GM12878 (cell line): ENCODE data around the gene CD151. TPM values are rescaled to one million over a fixed set of nuclear protein-coding genes. Genes with fewer than 3 reads are reported as not detected.
A peak's percentile ranks its signal among the peaks of the same experiment; 100 is the strongest.

Experiments
- BHLHE40 ChIP-seq, 2 experiments: fragments of 450-650 bp in 1 of 2; IDR thresholded peaks; 2 replicates each; pipeline ENCODE4 v1.6.1; 2011 to 2017; ENCODE audit warnings: low read depth in 2 of 2, borderline replicate concordance in 1 of 2, improper control_type of control experiment in 1 of 2, low read length in 1 of 2, mild to moderate bottlenecking in 1 of 2
- CHD4 ChIP-seq: fragments of 200-600 bp; sonication (generic); IDR thresholded peaks from 2 replicates; pipeline ENCODE4 v1.6.1; 2016; ENCODE audit warnings: mild to moderate bottlenecking
- EZH2 ChIP-seq: IDR thresholded peaks from 2 replicates; pipeline ENCODE4 v1.6.1; 2012; ENCODE audit warnings: low read depth, mild to moderate bottlenecking, control low read depth, inconsistent platforms, low read length, borderline replicate concordance; ENCODE audit not compliant: control insufficient read depth
- RAD21 ChIP-seq: IDR thresholded peaks from 2 replicates; pipeline ENCODE4 v1.6.1; 2011; ENCODE audit warnings: mild to moderate bottlenecking, low read depth, low read length, moderate library complexity; ENCODE audit not compliant: insufficient read depth
- RCOR1 ChIP-seq: conservative IDR thresholded peaks from 2 replicates; pipeline ENCODE4 v1.6.1; 2012; ENCODE audit warnings: low read depth, low read length, improper control_type of control experiment
- WRNIP1 ChIP-seq: IDR thresholded peaks from 2 replicates; pipeline ENCODE4 v1.6.1; 2011; ENCODE audit warnings: low read depth, low read length, improper control_type of control experiment, borderline replicate concordance
- ZNF207 ChIP-seq: fragments of 450-650 bp; IDR thresholded peaks from 2 replicates; pipeline ENCODE4 v1.6.1; 2014; ENCODE audit warnings: antibody characterized with exemption, mild to moderate bottlenecking, borderline replicate concordance
- ZNF24 ChIP-seq: fragments of 450-650 bp; IDR thresholded peaks from 2 replicates; pipeline ENCODE4 v1.6.1; 2017; ENCODE audit warnings: antibody characterized with exemption, mild to moderate bottlenecking
- ZNF592 ChIP-seq: fragments of 450-650 bp; IDR thresholded peaks from 2 replicates; pipeline ENCODE4 v1.6.1; 2017; ENCODE audit warnings: mild to moderate bottlenecking, moderate library complexity
- polyA plus RNA-seq, 11 experiments: library from polyadenylated mRNA; depleted of rRNA in 4 of 11; unstranded in 6 of 11; stranded (reverse) in 5 of 11; fragments of >200 nt; fragmentation: Nextera tagmentation in 4 of 11; fragmentation: Illumina TruSeq in 1 of 11; extraction: Ambion mirVana in 4 of 11; extraction: Trizol in 1 of 11; gene quantifications; 1 replicate in 1 of 11; 2 replicates in 10 of 11; pipeline versions ENCODE4 v1.2.1 to v1.2.3, GENCODE V29; 2011 to 2016; ENCODE audit warnings: inconsistent platforms in 2 of 11, missing spikeins in 2 of 11, low read depth in 1 of 11
- total RNA-seq, 4 experiments: library from RNA; depleted of rRNA in 3 of 4; stranded (reverse); fragments of >200 nt in 3 of 4; fragmentation: Illumina TruSeq in 1 of 4; extraction: Trizol in 1 of 4; gene quantifications; 2 replicates each; pipeline versions ENCODE4 v1.2.1 to v1.2.3, GENCODE V29; 2013 to 2021
- TF ChIP-seq, protein P1 (sequence below): IDR thresholded peaks from 2 replicates; pipeline ENCODE4 v1.6.1; 2012; ENCODE audit warnings: improper control_type of control experiment, low read depth, low read length; ENCODE audit not compliant: insufficient replicate concordance
- TF ChIP-seq, protein P2 (sequence below): fragments of 450-650 bp; IDR thresholded peaks from 2 replicates; pipeline ENCODE4 v1.6.1; 2018; ENCODE audit warnings: mild to moderate bottlenecking, low read depth, moderate library complexity; ENCODE audit not compliant: partially characterized antibody
- TF ChIP-seq, protein P3 (sequence below): fragments of 450-650 bp; IDR thresholded peaks from 2 replicates; pipeline ENCODE4 v1.6.1; 2017; ENCODE audit warnings: mild to moderate bottlenecking, moderate library complexity

Gene CD151
- total and polyA plus RNA-seq, 10 of the 15 experiments (the other 5 are each of a cell fraction or from before 2014, with no cell fraction given), result 0.52 to 41.7 (median 14.7) TPM

DNA sequence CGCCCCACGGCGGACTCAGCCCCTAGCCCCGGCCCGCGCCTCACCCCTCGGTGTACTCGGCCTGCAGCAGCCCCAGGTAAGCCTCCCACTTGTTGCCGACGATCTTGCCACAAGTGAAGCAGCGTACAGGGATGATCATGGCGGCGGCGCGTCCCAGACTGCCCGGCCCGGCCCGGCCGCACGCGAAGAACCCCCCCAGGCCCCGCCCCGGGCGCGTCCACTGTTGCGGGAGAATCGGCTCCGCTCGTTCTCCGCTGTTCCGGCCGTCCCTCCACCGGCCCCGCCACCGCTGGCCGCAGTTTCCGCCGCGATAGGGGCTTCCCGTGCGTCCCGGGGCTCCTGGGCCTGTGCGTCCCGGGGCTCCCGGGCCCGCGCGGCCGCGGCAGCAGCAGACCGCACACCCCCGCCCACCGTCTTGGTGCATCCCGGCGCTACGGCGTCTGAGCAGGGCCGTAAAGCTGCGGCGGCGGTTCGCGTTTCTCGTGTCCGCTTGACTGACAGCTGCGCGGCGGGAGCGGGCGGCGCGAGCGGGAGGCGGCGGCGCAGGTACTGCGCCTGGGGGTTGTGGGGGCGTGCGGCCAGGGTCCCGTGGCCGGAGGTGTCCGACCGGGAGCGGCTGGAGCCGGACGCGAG, 9.7 kb downstream of the CD151 start, which contains the start of the genes POLR2L and TSPAN4 (continued):
- TF ChIP-seq, protein P1, sequence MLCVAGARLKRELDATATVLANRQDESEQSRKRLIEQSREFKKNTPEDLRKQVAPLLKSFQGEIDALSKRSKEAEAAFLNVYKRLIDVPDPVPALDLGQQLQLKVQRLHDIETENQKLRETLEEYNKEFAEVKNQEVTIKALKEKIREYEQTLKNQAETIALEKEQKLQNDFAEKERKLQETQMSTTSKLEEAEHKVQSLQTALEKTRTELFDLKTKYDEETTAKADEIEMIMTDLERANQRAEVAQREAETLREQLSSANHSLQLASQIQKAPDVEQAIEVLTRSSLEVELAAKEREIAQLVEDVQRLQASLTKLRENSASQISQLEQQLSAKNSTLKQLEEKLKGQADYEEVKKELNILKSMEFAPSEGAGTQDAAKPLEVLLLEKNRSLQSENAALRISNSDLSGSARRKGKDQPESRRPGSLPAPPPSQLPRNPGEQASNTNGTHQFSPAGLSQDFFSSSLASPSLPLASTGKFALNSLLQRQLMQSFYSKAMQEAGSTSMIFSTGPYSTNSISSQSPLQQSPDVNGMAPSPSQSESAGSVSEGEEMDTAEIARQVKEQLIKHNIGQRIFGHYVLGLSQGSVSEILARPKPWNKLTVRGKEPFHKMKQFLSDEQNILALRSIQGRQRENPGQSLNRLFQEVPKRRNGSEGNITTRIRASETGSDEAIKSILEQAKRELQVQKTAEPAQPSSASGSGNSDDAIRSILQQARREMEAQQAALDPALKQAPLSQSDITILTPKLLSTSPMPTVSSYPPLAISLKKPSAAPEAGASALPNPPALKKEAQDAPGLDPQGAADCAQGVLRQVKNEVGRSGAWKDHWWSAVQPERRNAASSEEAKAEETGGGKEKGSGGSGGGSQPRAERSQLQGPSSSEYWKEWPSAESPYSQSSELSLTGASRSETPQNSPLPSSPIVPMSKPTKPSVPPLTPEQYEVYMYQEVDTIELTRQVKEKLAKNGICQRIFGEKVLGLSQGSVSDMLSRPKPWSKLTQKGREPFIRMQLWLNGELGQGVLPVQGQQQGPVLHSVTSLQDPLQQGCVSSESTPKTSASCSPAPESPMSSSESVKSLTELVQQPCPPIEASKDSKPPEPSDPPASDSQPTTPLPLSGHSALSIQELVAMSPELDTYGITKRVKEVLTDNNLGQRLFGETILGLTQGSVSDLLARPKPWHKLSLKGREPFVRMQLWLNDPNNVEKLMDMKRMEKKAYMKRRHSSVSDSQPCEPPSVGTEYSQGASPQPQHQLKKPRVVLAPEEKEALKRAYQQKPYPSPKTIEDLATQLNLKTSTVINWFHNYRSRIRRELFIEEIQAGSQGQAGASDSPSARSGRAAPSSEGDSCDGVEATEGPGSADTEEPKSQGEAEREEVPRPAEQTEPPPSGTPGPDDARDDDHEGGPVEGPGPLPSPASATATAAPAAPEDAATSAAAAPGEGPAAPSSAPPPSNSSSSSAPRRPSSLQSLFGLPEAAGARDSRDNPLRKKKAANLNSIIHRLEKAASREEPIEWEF, result no peak
- TF ChIP-seq RAD21 (no peak), CHD4 (no peak), ZNF592 (no peak), RCOR1 (no peak), ZNF207 (peak; percentile 100), BHLHE40 (IDR thresholded peaks at IDR 0.05; ENCODE audit: borderline replicate concordance in 1 of 2, low read depth in 2 of 2, low read length in 1 of 2) (peak; percentile 96 to 100), WRNIP1 (no peak), ZNF24 (no peak), EZH2 (no peak)
- TF ChIP-seq, protein P2, sequence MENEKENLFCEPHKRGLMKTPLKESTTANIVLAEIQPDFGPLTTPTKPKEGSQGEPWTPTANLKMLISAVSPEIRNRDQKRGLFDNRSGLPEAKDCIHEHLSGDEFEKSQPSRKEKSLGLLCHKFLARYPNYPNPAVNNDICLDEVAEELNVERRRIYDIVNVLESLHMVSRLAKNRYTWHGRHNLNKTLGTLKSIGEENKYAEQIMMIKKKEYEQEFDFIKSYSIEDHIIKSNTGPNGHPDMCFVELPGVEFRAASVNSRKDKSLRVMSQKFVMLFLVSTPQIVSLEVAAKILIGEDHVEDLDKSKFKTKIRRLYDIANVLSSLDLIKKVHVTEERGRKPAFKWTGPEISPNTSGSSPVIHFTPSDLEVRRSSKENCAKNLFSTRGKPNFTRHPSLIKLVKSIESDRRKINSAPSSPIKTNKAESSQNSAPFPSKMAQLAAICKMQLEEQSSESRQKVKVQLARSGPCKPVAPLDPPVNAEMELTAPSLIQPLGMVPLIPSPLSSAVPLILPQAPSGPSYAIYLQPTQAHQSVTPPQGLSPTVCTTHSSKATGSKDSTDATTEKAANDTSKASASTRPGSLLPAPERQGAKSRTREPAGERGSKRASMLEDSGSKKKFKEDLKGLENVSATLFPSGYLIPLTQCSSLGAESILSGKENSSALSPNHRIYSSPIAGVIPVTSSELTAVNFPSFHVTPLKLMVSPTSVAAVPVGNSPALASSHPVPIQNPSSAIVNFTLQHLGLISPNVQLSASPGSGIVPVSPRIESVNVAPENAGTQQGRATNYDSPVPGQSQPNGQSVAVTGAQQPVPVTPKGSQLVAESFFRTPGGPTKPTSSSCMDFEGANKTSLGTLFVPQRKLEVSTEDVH, result no peak
- TF ChIP-seq, protein P3, sequence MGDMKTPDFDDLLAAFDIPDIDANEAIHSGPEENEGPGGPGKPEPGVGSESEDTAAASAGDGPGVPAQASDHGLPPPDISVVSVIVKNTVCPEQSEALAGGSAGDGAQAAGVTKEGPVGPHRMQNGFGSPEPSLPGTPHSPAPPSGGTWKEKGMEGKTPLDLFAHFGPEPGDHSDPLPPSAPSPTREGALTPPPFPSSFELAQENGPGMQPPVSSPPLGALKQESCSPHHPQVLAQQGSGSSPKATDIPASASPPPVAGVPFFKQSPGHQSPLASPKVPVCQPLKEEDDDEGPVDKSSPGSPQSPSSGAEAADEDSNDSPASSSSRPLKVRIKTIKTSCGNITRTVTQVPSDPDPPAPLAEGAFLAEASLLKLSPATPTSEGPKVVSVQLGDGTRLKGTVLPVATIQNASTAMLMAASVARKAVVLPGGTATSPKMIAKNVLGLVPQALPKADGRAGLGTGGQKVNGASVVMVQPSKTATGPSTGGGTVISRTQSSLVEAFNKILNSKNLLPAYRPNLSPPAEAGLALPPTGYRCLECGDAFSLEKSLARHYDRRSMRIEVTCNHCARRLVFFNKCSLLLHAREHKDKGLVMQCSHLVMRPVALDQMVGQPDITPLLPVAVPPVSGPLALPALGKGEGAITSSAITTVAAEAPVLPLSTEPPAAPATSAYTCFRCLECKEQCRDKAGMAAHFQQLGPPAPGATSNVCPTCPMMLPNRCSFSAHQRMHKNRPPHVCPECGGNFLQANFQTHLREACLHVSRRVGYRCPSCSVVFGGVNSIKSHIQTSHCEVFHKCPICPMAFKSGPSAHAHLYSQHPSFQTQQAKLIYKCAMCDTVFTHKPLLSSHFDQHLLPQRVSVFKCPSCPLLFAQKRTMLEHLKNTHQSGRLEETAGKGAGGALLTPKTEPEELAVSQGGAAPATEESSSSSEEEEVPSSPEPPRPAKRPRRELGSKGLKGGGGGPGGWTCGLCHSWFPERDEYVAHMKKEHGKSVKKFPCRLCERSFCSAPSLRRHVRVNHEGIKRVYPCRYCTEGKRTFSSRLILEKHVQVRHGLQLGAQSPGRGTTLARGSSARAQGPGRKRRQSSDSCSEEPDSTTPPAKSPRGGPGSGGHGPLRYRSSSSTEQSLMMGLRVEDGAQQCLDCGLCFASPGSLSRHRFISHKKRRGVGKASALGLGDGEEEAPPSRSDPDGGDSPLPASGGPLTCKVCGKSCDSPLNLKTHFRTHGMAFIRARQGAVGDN, result peak; percentile 67
